ACC112 (cell line): ENCODE results near the gene BEST3.

Experiments
- H2AFZ ChIP-seq: fragments of 200-600 bp; sonication (generic); one replicate; pipeline ENCODE4 v1.6.0; 2017; ENCODE audit warnings: antibody characterized with exemption, low read length; ENCODE audit not compliant: unreplicated experiment
- H3K27ac ChIP-seq: fragments of 200-600 bp; sonication (generic); 2 replicates; pipeline ENCODE4 v1.5.1; 2014; ENCODE audit warnings: low read depth, mild to moderate bottlenecking, antibody characterized with exemption, low read length, moderate library complexity
- H3K27me3 ChIP-seq: fragments of 200-600 bp; sonication (generic); 2 replicates; pipeline ENCODE4 v1.6.1; 2014; ENCODE audit warnings: mild to moderate bottlenecking, antibody characterized with exemption, low read length, moderate library complexity, mixed read lengths; ENCODE audit not compliant: insufficient read depth
- H3K36me3 ChIP-seq: fragments of 200-600 bp; sonication (generic); 2 replicates; pipeline ENCODE4 v1.6.1; 2016; ENCODE audit warnings: mild to moderate bottlenecking, antibody characterized with exemption, low read length, moderate library complexity, mixed read lengths; ENCODE audit not compliant: insufficient read depth
- H3K4me1 ChIP-seq: fragments of 200-600 bp; sonication (generic); one replicate; pipeline ENCODE4 v1.6.1; 2016; ENCODE audit warnings: low read length, mixed read lengths; ENCODE audit not compliant: insufficient read depth, unreplicated experiment, control insufficient read depth
- H3K4me3 ChIP-seq: fragments of 200-600 bp; sonication (generic); 2 replicates; pipeline ENCODE4 v1.5.1; 2014; ENCODE audit warnings: mild to moderate bottlenecking, low read depth, low read length
- H3K79me2 ChIP-seq: fragments of 200-600 bp; sonication (generic); one replicate; pipeline ENCODE4 v1.6.0; 2016; ENCODE audit warnings: low read length; ENCODE audit not compliant: control insufficient read depth, unreplicated experiment, insufficient read depth

BEST3 gene

GRCh38 chr12:69714542-69714941 is 15.4 kb upstream of the BEST3 start:
- no peak overlapping the region for H3K4me3 ChIP-seq
- no peaks in the 10 kb centered on the region for H3K27me3 ChIP-seq
- no peak overlapping the region for H3K27ac ChIP-seq
- no peaks in the 10 kb centered on the region for H3K4me1 ChIP-seq
- H3K79me2 ChIP-seq = no peaks in the 10 kb centered on the region
- H3K36me3 ChIP-seq = no peaks in the 10 kb centered on the region
- H2AFZ ChIP-seq = no peak overlapping the region

- no peaks in the 10 kb centered on the region for H3K36me3 ChIP-seq
- H3K4me1 ChIP-seq = no peaks in the 10 kb centered on the region
- H3K27me3 ChIP-seq = no peaks in the 10 kb centered on the region
- no peak overlapping the region for H2AFZ ChIP-seq
- H3K4me3 ChIP-seq = no peak overlapping the region
- no peaks in the 10 kb centered on the region for H3K79me2 ChIP-seq
- no peak overlapping the region for H3K27ac ChIP-seq
These were observed 13.7 kb upstream of the BEST3 start for GRCh38 chr12:69712826-69713225.

- H3K27me3 ChIP-seq = no peaks in the 10 kb centered on the region
- no peaks in the 10 kb centered on the region for H3K79me2 ChIP-seq
- H3K4me3 ChIP-seq = no peak overlapping the region
- no peaks in the 10 kb centered on the region for H3K36me3 ChIP-seq
- no peaks in the 10 kb centered on the region for H3K4me1 ChIP-seq
- no peak overlapping the region for H3K27ac ChIP-seq
- no peak overlapping the region for H2AFZ ChIP-seq
These were observed 9.5 kb upstream of the BEST3 start for GRCh38 chr12:69708649-69709048.

GRCh38 chr12:69704357-69704756 is 5.3 kb upstream of the BEST3 start:
- Histone ChIP-seq H2AFZ (no peak overlapping the region), H3K4me3 (no peak overlapping the region), H3K4me1 (no peaks in the 10 kb centered on the region), H3K36me3 (no peaks in the 10 kb centered on the region), H3K27ac (no peak overlapping the region), H3K79me2 (no peaks in the 10 kb centered on the region), H3K27me3 (no peaks in the 10 kb centered on the region)

- no peaks in the 10 kb centered on the region for H3K4me1 ChIP-seq
- no peak overlapping the region for H3K4me3 ChIP-seq
- no peaks in the 10 kb centered on the region for H3K79me2 ChIP-seq
- no peaks in the 10 kb centered on the region for H3K27me3 ChIP-seq
- H2AFZ ChIP-seq = no peak overlapping the region
- H3K36me3 ChIP-seq = no peaks in the 10 kb centered on the region
- no peak overlapping the region for H3K27ac ChIP-seq
These were observed 4.1 kb upstream of the BEST3 start for GRCh38 chr12:69703146-69703642.

GRCh38 chr12:69701826-69702225 is 2.7 kb upstream of the BEST3 start:
- Histone ChIP-seq H3K27ac (no peak overlapping the region), H3K79me2 (no peaks in the 10 kb centered on the region), H3K4me3 (no peak overlapping the region), H3K4me1 (no peaks in the 10 kb centered on the region), H3K36me3 (no peaks in the 10 kb centered on the region), H2AFZ (no peak overlapping the region), H3K27me3 (no peaks in the 10 kb centered on the region)

- Histone ChIP-seq H2AFZ (no peak overlapping the region), H3K79me2 (no peaks in the 10 kb centered on the region), H3K27ac (no peak overlapping the region), H3K36me3 (no peaks in the 10 kb centered on the region), H3K27me3 (no peaks in the 10 kb centered on the region), H3K4me3 (no peak overlapping the region), H3K4me1 (no peaks in the 10 kb centered on the region)
These were observed 1.0 kb downstream of the BEST3 start for GRCh38 chr12:69698054-69698453.

- Histone ChIP-seq H3K4me1 (peaks cover 6% of the 10 kb centered on the region), H3K27ac (no peak overlapping the region), H3K36me3 (no peaks in the 10 kb centered on the region), H3K27me3 (no peaks in the 10 kb centered on the region), H2AFZ (no peak overlapping the region), H3K79me2 (no peaks in the 10 kb centered on the region), H3K4me3 (no peak overlapping the region)
These were observed 5.0 kb downstream of the BEST3 start for GRCh38 chr12:69694123-69694522.

- Histone ChIP-seq H3K79me2 (no peaks in the 10 kb centered on the region), H3K4me3 (no peak overlapping the region), H3K27ac (peak overlapping the region; percentile 44), H3K27me3 (no peaks in the 10 kb centered on the region), H3K36me3 (no peaks in the 10 kb centered on the region), H3K4me1 (peaks cover 36% of the 10 kb centered on the region), H2AFZ (peak overlapping the region; percentile 40)
These were observed 9.5 kb downstream of the BEST3 start for GRCh38 chr12:69689638-69690037.

GRCh38 chr12:69688471-69689427 is 10.4 kb downstream of the BEST3 start:
- Histone ChIP-seq H3K4me1 (peaks cover 36% of the 10 kb centered on the region), H3K79me2 (no peaks in the 10 kb centered on the region), H3K27me3 (no peaks in the 10 kb centered on the region), H2AFZ (peak overlapping the region; percentile 62), H3K36me3 (no peaks in the 10 kb centered on the region), H3K4me3 (peak overlapping the region; percentile 41), H3K27ac (peak overlapping the region; percentile 65)

- Histone ChIP-seq H3K27ac (no peak overlapping the region), H3K36me3 (no peaks in the 10 kb centered on the region), H3K27me3 (no peaks in the 10 kb centered on the region), H3K4me3 (no peak overlapping the region), H3K4me1 (peaks cover 36% of the 10 kb centered on the region), H3K79me2 (no peaks in the 10 kb centered on the region), H2AFZ (no peak overlapping the region)
These were observed 11.1 kb downstream of the BEST3 start for GRCh38 chr12:69688021-69688420.
